Pulmonary artery endothelial cell (primary cell): ENCODE measurements around the gene CAPS. TPM values are rescaled to one million over a fixed set of nuclear protein-coding genes. Genes with fewer than 3 reads are reported as not detected.

Experiments used
- DNase-seq: peaks from one replicate; pipeline ENCODE4 v3.0.0-alpha.2; 2011; ENCODE audit warnings: low read depth, low spot score
- total RNA-seq: library from RNA; depleted of rRNA; stranded (reverse); fragments of >200 nt; gene quantifications from 2 replicates; pipeline ENCODE4 v1.2.3, GENCODE V29; 2014

Gene CAPS
- total RNA-seq, 1 donor from 2014 or later = 1.6 TPM

DNA sequence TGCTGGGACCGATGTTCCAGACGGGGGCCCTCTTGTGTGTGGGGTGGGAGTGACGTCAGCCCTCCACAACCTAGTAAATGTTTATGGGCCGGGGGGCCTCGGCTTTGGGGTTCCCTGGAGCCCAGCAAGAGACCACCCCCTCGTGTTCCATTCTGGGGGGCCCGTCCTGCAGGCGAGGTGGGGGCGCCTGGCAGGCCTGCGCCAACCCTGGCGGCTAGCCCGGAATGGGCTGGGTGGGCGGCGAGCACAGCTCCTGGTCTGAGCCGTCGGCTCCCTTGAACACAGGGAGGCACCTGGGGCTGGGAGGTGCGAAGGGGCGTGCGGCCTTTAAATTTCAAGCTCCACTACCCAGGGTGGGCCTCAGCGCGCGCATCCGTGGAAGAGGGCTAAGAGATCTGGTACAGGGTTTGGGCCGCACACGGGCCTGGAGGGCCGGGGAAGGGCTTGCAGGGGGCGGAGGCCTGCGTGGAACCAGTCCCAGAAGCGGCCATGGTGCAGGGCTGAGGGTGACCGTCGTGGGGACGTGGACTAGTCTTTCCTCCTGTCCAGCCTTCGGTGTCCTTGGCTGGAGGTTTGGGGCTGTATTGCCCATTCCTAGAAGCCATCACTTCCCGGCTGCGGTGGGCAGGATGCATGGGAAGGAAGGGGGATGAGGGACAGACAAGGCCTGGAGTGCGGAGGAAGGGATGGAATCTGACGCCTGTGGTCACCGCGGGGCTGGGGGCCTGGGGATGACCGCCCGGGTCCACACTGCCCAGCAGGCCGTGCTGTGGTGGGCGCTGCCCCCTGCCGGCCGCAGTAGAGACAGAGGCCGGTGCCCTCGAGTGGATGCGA lies 21.9 kb upstream of the CAPS start:
- no peak for DNase-seq

GRCh38 chr19:5892772-5893275 lies 21.2 kb upstream of the CAPS start:
- DNase-seq = no peak

DNA sequence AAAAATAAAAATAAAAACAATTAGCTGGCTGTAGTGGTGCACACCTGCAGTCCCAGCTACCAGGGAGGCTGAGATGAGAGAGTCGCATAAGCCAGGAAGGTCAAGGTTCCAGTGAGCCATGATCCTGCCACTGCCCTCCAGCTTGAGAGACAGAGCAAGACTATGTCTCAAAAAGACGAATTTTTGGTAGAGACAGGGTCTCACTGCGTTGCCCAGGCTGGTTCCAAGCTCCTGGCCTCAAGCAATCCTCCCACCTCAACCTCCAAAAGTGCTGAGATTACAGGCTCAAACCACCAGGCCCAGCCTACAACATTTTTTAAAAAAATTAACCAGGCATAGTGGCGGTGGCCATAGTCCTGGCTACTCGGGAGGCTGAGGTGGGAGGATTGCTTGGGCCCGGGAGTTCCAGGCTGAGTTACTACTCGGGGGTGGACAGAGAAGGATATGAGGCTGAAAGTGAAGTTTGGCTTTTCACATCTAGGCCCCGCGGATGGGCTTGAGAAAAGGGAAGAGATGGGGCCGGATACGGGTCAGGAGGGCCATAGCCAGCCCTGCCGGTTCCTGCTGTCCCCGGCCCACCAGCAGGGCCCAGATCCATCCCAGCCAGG lies 20.7 kb upstream of the CAPS start:
- no peak for DNase-seq

DNA sequence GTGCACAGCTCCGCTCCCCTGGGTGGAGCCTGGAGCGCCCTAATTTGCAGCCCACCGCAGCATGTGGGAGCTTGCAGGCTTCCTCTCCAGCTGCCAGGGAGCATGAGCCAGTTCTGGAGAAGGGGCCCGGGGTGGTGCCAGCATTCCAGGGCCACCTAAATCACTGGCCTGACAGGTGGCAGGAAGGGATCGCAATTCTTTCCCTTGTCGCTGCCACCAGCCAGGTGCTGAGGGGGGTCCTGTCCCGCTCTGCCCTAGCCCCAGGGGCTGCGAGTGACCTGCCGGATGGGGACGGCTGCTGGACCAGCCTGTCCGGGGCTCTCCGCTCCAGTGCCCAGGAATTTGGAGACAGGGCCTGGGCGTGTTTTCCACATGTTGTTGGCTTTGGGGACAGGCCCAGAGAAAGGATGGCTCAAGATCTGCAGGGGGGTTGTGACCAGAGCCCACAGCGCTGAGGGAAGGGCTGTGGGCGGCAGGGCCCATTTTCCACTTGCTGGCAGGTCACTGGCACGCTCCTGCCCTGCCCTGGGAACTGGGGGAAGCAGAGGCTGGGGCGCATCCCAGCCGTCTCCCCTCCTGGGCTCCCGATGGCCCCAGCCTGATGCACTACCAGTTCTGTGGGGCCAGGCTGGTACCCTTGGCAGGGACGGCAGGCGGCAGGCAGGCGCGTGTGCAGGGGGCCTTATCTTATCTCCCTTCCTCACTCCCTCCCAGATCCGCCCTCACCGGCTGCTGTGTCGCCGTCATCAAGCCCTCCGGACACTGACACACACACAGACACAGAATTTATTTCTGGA lies 19.9 kb upstream of the CAPS start:
- DNase-seq = peak; percentile 15

DNA sequence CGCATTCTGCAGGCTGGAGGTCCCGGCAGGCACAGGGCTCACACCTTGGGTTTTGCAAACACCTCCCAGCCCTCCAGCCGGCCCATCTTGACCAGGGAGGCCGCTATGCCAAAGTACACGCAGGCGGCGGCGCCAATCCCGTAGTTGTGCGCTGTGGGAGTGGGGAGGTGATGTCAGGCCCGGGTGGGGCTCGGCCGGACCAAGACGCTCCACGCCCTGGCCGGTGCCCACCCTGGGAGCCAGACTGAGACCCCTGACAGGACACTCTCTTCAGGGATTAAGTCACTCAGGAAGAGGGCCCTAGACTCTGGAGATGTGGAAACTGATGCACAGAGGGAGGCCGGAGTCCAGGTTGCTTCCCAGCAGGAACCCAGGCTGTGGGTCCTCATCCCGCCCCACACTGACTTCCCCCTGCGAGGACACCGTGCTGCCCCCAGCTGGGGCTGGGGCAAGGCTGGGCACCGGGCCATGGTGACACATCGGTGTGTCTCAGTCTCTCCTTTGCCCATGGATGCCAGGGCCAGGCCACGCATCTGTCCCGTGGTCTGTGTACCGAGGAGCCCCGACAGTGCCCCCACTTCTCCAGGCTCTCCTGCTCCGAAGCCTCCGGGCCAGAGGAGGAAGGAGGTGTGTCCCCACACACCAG lies 19.2 kb upstream of the CAPS start:
- no peak for DNase-seq

GRCh38 chr19:5895409-5895808 lies 18.6 kb upstream of the CAPS start:
- no peak for DNase-seq

- no peak for DNase-seq
Measured at GRCh38 chr19:5895890-5896289, 18.2 kb upstream of the CAPS start.

DNA sequence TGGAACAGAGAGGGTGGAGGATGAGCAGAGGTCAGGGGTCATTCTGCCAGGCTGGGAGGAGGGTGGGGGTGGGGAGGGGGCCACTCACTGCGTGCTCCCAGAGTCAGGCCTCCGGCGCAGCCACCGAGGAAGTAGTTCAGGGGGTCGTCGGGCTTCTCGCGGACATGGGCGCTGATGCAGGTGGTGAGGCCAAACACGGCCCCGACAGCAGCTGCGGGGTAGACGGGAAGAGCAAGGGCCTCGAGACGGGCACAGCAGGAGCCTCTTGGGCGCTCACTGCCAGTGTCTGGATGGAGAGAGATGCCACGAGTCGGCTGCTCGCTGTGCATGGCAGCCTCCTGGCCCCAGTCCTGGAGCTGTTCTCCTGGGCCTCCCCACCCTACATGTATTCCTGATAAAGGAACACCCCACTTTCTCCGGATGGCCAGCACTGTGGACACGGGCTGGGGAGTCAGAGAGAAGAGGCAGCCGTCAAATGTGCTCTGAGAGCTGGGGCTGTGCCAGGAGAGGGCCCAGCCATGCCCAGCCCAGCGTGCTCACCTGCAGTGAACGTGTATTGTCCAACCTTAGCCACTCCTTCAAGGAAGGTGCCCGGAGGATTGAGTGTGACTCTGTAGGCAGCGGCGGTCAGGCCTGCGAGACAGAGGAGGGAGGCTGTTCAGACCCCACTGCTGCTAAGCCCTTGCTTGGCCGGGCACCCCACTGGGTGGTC lies 17.5 kb upstream of the CAPS start:
- no peak for DNase-seq

DNA sequence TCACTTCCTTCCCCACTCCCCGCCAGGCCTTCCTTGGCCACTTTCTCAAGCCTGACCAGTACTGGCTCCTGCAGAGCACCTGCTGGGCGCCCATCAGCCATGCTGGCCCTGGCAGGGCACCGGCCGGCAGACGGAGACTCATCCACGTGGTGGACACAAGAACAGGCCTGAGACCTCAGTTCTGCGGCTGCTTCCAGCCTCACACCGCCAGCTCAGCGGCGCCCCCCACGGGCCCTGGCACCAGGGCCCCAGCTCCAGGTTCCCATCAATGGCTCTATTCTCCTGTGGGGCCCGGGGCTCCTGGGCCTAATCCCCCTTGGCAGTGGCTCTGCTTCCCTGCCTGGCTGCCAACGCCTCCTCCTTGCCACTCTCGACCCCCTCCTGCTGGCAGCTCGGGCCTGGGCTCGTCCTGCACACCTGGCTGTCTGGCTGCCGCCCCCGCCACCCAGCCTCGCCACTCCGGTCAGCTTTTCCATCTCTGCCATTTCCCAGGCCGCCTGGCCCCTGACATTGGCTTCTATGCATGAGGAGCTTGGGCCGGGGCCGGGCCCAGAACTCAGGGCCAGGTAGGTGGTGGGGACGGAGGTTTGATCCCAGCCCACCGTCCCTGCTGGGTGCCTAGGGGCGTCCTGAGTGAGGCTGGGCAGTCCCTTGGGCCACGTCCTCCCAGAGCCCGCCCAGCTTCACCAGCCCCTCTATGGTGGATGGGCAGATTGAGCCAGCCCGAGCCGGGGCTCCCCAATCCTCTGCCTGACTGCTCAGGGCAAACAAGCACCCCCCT lies 16.7 kb upstream of the CAPS start:
- DNase-seq = no peak

DNA sequence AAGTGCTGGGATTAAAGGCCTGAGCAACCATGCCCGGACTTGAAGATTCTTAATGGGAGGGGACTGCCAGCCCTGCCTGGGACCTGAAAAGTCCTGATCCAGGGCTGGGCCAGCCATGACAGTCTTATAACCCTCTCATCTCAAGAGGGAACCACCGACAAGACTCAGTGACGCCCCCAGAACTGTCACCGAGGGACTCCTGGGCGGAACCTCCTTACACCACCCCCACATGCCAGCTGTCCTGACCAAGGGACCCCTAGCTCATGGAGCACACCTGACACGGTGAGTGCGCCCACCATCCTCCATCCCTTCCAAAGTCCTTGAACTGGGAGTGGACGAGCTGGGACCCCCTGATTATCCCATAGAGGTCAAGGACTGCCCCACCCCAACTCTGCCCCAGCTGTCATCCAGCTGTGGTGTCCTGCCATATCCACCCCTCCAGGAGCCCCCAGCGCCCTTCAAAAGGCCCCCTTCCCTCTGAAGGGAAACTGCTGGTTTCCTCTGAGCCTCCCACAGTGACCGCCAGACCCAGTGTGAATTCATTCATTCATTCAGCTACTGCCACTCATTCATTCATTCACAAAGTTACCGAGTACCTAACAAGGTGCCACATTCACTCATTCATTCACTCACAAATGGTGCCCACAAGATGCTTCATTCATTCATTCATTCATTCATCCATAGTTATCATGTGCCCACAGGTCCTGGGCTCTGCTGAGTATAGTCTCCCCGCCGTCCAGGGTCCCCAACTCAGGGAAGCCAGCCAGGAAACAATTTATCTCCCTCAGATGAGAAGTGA lies 14.1 kb upstream of the CAPS start:
- DNase-seq = no peak

DNA sequence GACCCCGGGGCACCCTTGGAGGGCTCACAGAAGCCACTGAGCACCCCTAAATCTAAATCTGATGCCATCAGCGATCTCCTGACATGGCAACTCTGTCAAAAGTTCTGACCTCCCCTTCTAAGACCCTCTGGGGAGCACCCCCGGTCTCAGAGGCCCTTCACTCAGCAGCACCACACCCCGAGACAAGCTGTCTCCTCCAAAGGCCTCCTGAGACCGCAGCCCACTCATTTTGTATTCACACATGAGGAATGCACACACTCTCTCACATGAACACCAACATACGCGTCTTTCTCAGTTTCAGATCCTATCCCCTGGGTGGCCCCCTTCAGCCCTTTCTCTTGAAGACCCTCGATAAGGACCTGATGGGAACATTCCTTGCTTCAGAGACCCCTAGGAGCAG lies 13.1 kb upstream of the CAPS start:
- DNase-seq = no peak

DNA sequence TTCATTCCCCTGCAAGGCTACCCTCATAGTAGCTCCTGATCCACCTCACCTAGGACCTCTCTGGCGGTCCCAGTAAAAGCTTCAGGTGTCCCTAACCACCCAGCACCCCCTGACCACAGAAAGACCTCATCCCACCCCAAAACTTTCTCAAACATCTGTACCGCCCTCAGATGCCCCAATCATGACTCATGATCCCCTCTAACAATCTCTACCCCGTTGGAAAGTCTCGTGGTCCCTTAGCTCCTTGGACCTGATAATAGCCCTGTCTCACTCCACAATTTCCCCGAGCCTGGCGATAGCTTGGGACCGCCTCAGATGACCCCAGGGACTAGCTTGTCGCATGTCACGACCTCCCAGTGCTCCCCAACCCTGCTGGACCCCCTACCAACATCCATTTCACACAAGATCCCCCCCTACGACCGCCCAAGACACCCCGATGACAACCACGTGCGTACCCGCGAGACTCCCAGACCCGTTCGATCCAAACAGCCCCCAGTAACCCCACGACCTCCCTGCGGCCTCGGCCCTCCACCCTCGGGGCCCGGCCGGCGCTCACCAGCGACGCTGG lies 10.9 kb upstream of the CAPS start:
- no peak for DNase-seq

DNA sequence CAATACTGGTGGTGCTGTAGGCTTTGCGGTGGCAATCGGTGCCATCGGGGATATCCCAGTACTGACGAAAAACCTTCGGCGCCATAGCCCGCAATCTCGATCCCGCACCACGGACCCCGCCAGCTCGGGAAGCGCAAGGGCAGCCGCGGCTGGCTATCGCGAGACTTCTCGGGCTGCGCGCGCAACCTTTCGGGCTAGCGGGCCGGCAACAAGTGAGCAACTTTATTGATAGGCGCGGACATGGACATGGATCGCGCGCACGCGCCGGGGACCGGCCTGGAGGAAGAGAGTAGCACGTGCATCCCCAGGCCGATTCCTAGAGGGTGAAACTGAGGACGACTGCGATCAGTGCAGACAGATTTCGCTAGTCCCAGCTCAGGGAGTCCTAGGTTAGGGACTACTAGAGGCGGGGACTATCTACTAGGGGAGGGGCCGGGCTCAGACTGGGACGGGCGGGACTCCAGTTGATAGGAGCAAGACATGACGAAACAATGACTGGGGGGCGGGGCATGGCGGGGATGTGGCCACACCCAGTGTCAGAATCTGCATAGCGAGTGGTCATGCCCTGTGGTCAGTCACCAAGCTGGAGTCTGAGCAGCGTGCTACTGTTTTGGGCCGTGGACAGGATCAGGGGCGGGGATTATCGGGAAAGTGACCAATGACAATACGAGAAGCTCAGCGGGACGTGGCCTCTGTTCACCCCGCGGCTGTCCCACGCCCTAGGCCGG lies 10.3 kb upstream of the CAPS start, which contains the start of gene NDUFA11:
NDUFA11 (minus strand) TSS at position 167 of the 728 bp plus-strand sequence; CDS start at position 85, 82 bp downstream.
- peak; percentile 80 for DNase-seq

GRCh38 chr19:5904352-5905113 lies 9.5 kb upstream of the CAPS start, which contains the start of gene VMAC:
VMAC (plus strand) TSS chr19:5904872; CDS start chr19:5904891, 19 bp downstream.
- DNase-seq = peak; percentile 100

DNA sequence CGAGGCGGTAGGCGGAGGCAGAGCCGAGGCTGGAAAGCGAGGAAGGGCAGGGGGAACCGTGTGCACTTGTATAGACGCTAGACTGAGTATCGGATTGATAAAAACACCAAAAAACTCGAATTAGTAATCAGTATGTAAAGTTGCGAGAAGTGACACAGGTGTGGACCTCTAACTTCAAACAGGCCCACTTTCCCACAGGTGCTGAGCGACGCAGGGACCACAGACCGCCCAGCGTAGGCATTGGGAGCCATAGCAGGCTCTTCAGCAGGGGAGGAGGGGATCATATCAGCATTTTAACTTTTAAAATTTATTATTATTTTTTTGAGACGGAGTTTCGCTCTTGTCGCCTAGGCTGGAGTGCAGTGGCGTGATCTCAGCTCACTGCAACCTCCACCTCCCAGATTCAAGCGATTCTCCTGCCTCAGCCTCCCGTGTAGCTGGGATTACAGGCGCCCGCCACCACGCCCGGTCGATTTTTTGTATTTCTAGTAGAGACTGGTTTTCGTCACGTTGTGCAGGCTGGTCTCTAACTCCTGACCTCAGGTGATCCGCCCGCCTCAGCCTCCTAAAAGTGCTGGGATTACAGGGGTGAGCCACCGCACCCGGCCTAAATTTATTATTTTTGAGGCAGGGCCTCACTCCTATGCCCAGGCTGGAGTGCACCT lies 8.8 kb upstream of the CAPS start:
- DNase-seq = no peak

- no peak for DNase-seq
Measured at GRCh38 chr19:5907241-5907640, 6.8 kb upstream of the CAPS start.
